ENCODE measurements around the gene MIPEP. TPM values are rescaled to one million over a fixed set of nuclear protein-coding genes. Genes with fewer than 3 reads are reported as not detected.

The MIPEP gene
- total RNA-seq, 6 donors from 2014 or later, result 14.5 to 29.3 (median 19.1) TPM

DNA sequence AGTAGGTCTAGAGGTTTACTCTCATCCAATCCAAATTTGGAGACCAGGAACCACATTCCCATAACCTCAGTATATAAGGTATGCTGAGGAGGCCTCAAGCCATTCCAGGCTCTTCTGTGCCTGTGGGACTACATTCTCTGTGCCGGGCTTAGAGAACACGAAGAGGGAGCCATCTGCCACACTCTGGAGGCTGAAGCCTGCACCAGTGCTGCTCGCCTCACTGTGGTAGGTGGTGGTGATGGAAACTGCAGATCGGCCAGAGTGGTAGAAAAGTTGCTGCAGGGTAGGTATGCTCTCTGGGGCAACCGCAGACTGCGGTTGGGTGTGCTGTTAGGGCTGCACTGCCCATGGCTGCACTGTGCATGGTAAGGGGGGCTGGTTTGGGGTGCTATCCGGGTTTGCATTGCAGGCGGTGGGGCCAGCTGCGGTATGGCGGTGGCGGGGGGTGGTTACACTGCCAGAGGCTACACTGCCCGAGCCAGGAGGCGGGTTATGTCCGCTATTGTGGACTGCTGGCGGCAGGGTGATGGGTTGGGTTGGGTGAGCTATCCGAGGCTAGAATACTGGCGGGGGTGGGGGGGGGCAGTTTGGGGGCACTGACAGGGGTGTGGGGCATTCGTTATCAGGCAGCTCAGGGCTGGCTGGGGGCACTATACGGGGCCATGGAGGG lies 174.0 kb downstream of the MIPEP start:
- Histone ChIP-seq H3K27me3 (no peaks in the 10 kb centered on the region), H3K9me3 (no peaks in the 10 kb centered on the region), H3K27ac (no peak overlapping the region), H3K36me3 (no peaks in the 10 kb centered on the region), H3K4me1 (no peaks in the 10 kb centered on the region), H3K4me3 (no peak overlapping the region)
- 82 to 94% methylated on average over 7 to 18 of the region's 19 CpGs for WGBS, 2 donors
- TF ChIP-seq POLR2A (IDR thresholded peaks at IDR 0.05) (no peak), EP300 (IDR thresholded peaks at IDR 0.05) (no peak), POLR2AphosphoS5 (IDR thresholded peaks at IDR 0.05) (no peak)
- TF ChIP-seq, protein P1, sequence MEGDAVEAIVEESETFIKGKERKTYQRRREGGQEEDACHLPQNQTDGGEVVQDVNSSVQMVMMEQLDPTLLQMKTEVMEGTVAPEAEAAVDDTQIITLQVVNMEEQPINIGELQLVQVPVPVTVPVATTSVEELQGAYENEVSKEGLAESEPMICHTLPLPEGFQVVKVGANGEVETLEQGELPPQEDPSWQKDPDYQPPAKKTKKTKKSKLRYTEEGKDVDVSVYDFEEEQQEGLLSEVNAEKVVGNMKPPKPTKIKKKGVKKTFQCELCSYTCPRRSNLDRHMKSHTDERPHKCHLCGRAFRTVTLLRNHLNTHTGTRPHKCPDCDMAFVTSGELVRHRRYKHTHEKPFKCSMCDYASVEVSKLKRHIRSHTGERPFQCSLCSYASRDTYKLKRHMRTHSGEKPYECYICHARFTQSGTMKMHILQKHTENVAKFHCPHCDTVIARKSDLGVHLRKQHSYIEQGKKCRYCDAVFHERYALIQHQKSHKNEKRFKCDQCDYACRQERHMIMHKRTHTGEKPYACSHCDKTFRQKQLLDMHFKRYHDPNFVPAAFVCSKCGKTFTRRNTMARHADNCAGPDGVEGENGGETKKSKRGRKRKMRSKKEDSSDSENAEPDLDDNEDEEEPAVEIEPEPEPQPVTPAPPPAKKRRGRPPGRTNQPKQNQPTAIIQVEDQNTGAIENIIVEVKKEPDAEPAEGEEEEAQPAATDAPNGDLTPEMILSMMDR (IDR thresholded peaks at IDR 0.05), result no peak
- peak in 1 of 2 donors; percentile 11 for ATAC-seq (ENCODE audit: low FRiP score in 2 of 2)
- DNase-seq, result no peak

DNA sequence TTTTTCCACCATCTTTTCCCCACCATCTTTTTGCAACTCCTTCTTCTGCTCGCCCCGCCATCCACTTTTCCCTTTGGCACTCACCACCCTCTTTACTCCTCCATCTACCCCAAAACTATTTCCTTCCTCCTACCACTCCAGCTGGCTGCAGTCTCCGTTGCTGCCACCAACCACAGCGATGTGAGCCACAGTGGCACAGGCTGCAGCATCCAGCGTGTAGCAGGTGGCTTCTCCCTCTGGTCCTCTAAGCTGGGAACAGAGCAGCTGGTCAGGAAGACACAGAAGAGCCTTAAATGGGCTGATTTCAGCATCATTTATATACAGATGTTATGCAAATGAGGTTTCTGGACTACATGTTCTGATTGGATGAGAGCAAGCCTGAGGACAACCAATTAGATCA lies 174.5 kb downstream of the MIPEP start:
- Histone ChIP-seq H3K27ac (no peak overlapping the region), H3K36me3 (no peaks in the 10 kb centered on the region), H3K9me3 (no peaks in the 10 kb centered on the region), H3K4me1 (no peaks in the 10 kb centered on the region), H3K4me3 (no peak overlapping the region), H3K27me3 (no peaks in the 10 kb centered on the region)
- no peak for DNase-seq
- ATAC-seq (ENCODE audit: low FRiP score in 2 of 2), result no peak
- 80 to 81% methylated on average over 5 of the region's 5 CpGs for WGBS, 2 donors
- TF ChIP-seq POLR2A (IDR thresholded peaks at IDR 0.05), result no peak
- TF ChIP-seq, protein P1 (IDR thresholded peaks at IDR 0.05), result no peak
- no peak for TF ChIP-seq EP300 (IDR thresholded peaks at IDR 0.05)
- no peak for TF ChIP-seq POLR2AphosphoS5 (IDR thresholded peaks at IDR 0.05)

DNA sequence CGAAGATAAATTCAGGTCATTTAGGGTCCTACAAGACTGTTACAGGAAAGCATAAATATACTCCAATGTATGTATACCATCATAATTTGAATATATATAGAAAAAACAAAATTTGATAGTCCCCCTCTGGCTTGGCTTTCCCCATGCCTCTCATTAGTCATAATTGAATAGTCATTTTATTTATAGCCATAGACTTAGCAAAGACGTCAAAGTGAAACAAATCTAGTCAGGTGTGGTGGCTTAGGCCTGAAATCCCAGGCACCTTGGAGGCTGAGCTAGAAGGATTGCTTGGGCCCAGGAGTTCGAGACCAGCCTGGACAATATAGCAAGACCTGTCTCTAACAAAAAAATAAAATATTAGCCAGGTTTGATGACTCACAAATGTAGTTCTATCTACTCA lies 177.8 kb downstream of the MIPEP start:
- no peaks in the 10 kb centered on the region for H3K9me3 ChIP-seq
- H3K4me3 ChIP-seq, result no peak overlapping the region
- H3K4me1 ChIP-seq, result no peaks in the 10 kb centered on the region
- DNase-seq, result no peak
- TF ChIP-seq, protein P1 (IDR thresholded peaks at IDR 0.05), result no peak
- TF ChIP-seq EP300 (IDR thresholded peaks at IDR 0.05) (no peak), POLR2A (IDR thresholded peaks at IDR 0.05) (no peak), POLR2AphosphoS5 (IDR thresholded peaks at IDR 0.05) (no peak)
- no peak for ATAC-seq (ENCODE audit: low FRiP score in 2 of 2)
- H3K27me3 ChIP-seq, result no peaks in the 10 kb centered on the region
- no peak overlapping the region for H3K27ac ChIP-seq
- WGBS, 2 donors, result 88 to 90% methylated on average over 3 of the region's 3 CpGs
- H3K36me3 ChIP-seq, result no peaks in the 10 kb centered on the region

DNA sequence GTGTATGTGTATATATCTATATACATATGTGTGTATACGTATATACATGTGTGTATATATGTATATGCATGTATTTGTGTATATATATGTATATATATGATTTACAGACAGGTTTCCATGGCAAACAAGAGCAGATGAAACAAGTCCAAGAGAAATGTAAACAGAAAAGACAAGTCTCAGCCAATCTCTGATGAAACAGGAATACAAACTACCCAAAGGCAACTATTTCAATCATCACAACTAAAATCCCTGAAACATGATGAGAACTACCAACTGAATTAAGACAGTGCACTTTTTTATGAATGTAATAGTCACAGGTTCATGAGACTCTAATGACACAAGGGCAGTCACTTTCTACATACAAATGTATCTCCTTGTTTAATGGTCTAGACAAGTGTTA lies 178.8 kb downstream of the MIPEP start:
- H3K27ac ChIP-seq, result no peak overlapping the region
- 94 to 97% methylated on average over 1 of the region's 1 CpG for WGBS, 2 donors

More for the DNA sequence above, 178.8 kb downstream of the MIPEP start:
- TF ChIP-seq, protein P1 (IDR thresholded peaks at IDR 0.05), result no peak
- TF ChIP-seq EP300 (IDR thresholded peaks at IDR 0.05) (no peak), POLR2AphosphoS5 (IDR thresholded peaks at IDR 0.05) (no peak)
- H3K4me1 ChIP-seq, result no peaks in the 10 kb centered on the region
- ATAC-seq (ENCODE audit: low FRiP score in 2 of 2), result no peak
- H3K36me3 ChIP-seq, result no peaks in the 10 kb centered on the region
- DNase-seq, result no peak
- no peak overlapping the region for H3K4me3 ChIP-seq
- H3K27me3 ChIP-seq, result no peaks in the 10 kb centered on the region
- H3K9me3 ChIP-seq, result no peaks in the 10 kb centered on the region
